NCI-H1417 treated with DMSO at 0.1 percent for 48 hours (cell line): Measurements from ENCODE around the gene GSDME.
"Not testable (repeated sequence)": the region's sequence is repeated elsewhere in the genome, so short reads cannot be mapped to it uniquely, and the experiment has no call there.

Experiments
- DNase-seq: peaks from one replicate; lab custom pipeline; 2025; lab: John Stamatoyannopoulos, UW

GSDME gene

DNA sequence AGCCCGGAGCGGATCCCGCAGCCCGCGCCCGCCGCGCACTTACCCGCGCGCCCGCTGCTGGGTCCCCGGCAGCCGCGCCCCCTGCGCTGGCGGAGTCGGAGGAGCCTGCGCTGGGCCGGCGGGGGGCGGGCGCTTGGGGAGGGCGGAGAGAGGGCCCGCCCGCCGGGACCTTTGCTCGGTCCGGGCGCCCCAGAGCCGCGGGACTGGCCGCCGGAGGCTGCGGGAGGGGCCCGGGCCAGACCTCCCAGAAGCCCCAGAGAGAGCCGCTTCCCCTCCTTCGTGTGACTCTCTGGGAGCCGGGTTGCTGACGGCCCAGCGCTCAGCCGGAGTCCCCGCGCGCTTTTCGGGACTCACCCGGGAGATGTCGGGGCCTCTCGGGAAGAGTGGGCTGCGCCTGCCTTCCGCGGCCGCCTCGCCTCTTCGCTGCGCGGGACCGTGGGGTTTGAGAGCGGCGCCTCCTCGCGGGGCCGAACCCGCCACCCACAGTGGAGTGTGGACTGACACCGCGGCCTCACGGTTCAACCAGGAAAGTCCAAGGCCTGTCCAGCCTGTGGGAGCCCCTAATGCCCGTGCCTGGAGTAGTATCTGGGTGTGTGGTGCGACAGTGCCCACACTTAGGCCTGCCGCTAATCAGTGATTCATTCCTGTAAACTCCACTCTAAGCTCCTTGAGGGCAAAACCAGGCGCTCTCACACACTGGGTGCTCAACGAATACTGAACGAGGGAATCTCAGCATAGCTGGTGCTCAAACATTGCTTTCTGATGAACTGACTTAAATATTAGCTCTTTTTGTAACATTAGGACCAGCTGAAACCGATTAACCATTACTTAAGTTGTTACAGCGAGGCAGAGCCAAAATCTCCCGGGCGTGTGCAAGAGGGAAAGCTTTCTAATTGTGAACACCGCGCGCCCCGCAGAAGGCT, at the start of gene GSDME:
Gene GSDME (minus strand): TSS at position 112 of the 923 bp plus-strand sequence. CDS start 7,690 bp downstream, outside the sequence.
- no peak for DNase-seq

DNA sequence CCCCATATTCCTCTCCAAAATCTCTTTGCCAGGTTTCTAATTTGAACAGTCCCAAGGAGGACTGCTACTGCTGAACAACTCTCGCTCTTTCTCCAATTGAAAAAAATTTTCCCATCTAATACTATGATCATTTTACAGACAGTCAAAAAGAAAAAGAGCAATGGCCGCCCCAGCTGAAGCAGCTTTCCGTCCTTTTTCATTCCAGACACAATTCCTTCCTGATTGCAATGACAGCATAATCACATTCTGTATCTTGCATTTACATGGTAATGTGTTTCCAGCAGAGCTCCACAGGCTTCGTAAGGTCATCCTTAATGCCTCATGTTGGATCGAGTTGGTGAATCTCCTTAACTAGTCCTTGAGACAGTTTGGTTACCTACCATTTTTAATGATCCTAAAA, 45.0 kb upstream of the GSDME start:
- DNase-seq: no peak

DNA sequence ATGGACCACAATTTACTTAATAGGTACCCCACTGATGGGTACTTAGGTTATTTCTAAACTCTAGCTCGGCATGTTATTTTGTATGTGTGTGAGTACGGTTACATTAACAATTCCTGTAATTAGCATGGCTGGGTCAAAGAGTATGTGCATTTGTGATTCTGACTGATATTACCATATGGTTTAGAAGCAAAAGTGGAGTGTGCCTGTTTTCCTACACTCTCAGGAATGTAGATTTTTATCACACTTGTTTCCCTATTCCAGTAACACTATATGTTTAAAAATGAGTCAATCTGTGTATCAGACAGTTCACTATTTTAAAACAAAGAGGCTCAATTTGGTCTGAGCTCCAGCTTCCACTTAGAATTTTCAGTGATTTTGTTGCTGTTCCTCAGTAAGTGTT, 44.6 kb upstream of the GSDME start:
- DNase-seq: no peak

DNA sequence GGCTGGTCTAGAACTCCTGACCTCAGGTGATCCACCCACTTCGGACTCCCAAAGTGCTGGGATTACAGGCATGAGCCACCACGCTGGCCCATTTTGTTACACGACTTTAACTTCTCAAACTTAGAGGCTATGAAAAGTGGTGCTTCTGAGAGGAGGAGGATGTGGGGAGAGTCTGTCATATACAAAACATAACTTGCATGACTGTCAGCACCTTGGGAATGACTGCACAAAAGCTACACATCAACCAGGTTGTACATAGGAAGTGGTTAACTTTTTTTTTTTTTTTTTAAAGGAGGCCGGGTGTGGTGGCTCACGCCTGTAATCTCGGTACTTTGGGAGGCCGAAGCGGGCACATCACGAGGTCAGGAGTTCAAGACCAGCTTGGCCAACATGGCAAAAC, 43.4 kb upstream of the GSDME start:
- DNase-seq: no peak

DNA sequence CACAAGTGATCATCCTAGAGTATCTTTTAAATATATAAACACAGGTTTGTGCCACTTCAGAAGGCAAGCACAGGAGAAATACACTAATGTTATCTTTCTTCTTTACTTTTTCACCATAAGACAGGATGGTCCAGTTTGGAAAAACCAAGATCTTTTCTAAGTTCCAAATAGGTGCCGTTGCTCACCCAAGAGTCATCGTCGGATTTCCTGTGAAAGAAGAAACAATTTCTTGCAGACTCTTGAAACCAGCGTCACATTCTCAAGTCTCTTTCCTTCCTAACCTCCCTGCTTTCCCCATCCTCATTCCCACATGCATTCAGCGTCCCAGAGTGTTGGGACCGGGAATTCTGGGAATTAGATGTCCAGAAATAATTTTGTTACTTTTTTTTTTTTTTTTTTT, 42.8 kb upstream of the GSDME start:
- DNase-seq: no peak

DNA sequence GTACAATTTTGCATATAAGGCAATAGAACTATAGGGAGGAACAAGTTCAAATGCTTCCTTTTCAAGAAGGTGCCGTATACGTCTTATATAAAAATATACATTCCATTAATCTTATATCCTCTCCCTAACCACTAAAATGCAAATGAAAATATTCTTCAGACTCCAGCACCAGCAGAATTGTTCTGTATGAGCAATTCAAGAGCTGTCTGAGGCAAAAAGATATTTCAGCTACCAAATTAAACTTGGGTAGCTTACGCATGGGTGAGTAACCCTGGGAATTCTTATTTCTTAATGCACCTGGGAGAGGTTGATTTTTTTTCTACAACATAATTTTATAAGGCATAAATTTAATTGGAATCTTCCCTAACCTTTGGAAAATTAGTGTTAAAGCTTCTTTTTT, 42.2 kb upstream of the GSDME start:
- no peak for DNase-seq

DNA sequence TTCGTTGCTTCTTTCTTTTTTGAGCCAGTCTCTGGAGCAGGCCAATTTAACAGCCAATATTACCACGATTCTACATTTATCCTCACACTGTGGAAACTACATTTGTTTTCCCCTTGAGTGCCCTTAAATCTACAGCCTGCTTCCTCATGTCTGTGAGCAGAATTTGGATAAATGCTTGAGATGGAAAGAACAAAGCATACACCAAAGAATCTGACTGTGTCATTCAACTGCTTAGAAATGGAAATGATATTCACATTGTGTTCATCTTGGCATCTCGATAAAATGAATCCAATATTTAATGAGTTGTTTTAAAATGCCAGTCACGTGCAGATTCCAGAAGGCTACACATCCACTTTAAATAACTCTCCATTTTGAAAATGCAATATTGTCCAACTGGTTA, 41.0 kb upstream of the GSDME start:
- DNase-seq: no peak

DNA sequence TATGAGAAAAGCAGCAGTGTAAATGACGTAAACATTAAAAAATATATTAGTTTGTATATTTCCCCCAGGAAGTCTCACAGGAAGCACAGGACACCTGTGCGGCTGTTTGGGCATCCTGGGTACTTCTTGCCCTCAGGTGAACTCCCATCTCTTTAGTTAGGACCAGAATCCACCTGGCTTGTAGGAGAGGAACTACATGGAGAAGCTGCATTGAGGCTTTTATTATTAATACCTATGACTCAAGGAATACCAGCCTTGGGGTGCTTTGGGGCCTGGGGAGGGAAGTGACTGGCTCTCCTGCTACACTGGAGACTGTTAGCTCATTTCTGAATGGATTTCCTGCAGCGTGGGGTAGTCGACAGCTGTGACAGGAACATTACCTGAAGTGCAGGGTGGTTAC, 40.0 kb upstream of the GSDME start:
- no peak for DNase-seq

DNA sequence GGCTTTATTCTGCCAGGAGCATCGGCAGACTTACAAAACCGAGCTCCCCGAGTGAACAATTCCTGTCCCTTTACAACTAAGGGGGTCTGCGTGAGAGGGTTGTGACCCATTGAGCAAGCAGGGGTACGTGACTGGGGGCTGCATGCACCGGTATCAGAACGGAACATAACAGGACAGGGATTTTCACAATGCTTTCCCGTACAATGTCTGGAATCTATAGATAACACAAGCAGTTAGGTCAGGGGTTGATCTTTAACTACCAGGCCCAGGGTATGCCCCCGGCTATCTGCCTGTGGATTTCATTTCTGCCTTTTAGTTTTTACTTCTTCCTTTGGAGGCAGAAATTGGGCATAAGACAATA, 38.1 kb upstream of the GSDME start:
- DNase-seq: no peak

DNA sequence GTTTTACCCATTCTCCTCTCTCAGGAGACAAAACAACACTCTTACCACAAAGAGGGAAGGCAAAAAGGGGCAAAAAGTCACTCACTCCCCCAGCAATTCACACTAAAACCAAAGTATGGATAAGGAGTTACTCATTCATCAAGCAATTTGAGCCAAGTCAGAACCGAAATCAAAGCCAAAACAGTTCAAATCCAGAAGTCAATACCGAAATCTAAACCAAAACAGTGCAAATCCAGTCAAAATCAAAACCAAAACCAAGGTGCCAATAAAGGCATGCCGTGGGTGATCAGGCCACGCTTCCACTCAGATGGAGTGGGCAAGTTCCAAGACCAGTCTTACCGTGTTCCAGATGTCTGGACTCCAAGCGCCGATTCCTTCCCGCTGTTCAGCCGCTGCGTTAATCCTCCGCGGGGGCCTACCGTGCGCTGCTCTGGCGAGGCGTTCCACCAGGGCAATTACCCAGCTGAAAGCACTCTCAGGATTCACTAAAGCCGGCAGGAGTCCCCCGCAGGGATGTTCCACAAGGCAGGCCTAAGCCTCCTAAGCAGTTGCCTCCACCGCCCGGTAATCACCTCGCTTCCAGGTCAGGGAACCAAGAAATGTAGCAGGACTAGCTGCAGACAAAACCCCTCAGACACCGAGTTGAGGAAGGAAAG, 37.6 kb upstream of the GSDME start:
- DNase-seq: not testable (repeated sequence)

DNA sequence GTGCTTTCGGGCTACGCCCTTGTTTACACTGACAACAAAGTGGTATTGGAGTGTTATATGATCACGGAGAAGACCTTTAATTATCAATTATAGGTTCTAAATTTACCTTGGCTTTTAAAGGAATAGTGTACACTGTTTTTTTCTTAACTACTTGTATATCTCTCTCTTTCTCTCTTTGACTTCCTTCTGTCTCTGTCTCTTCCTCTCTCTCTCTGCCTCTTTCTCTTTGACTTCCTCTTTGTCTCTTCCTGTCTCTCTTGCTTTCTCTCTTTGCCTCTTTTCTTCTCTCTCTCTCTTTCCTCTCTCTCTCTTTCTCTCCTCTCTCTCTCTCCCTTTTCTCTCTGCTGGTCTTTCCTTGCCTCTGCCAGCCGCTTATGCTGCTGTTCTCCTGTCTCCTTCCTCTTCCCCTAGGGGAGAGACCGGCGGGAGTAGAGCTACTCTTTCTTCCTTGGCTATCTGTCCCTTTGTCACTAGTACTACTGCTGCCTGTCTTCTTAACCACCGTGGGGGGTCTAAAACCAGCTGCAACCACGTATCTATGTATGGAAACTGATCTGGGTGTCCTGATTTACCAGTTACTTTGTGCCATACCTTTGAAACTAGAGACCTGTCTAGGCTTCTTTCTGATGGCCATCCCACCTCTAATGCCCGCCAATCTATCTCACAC, 36.9 kb upstream of the GSDME start:
- DNase-seq: no peak

DNA sequence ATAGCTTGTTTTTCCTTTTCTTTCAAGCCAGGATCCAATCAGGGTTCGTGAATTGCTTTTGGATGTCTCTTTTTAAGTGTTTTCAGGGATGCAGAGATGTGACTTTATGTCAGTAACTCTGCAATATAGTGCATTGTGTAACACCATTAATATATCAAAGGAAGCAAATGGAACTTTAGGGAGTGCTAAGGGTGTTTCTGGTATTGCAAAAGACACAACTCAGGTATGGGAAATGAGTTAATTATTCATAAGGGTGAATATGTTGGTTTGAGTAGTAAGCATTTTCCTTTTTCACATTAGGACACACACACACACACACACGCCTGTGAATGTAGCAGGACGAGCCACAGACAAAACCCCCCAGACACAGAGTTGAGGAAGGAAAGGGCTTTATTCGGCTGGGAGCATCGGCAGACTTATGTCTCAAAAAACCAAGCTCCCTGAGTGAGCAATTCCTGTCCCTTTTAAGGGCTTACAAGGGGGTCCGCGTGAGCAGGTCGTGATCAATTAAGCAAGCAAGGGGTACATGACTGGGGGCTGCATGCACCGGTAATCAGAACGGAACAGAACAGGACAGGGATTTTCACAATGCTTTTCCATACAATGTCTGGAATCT, 31.8 kb upstream of the GSDME start:
- DNase-seq: no peak

DNA sequence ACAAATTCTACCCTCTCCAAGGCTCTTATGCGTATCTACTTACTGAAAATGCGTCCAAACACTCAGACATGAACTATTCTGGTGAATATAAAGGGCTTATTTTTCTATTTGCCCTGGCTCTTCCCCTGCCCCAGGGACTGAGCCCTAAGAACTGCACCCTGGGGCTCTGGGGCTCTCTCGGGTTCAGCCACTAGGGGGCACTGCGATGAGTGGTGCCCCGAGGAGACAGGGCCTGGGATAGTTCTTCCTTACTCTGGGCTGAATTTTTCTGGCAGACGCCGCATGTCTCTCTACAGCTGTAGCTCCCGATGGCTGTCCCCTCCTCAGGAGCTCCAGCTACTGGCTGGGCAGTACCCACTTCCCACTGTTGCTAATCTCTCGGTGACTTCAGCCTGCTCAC, 30.8 kb upstream of the GSDME start:
- no peak for DNase-seq

DNA sequence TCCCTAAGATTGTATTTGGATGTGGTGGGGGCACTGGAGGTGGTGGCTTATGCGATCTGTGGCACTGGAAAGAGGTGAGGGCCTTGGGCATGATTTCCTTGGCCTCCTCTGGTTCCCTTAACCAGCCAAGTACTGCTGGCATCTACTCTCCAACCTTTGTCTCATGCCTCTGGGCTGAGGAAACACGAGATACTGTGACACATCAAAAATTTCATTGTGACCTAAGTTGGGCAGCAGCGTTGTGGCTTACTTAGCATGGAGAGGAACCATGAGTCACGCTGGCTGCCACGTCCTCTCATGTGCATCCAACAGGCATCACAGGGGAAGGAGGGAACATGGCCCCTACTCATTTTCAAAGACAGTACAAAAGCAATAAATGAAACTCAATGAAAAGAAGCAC, 29.7 kb upstream of the GSDME start:
- DNase-seq: no peak

DNA sequence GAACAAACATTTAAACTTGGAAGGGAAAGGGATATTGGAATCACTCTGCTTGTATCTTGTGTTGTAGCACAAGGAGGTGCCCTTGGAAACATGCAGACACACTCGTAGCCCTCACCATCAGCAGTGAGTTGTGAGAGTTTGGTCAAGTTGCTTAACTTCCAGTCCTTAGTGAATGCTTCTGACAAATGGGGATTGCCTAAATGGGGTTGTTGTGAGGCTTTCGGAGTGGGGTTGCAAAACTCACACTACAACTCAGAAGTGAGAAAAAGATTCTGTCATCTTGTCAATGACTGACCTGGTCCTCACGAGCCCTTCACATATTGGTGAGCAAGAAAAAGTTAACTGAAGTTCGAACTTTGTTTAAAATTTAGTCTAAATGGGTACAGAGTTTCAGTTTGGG, 29.0 kb upstream of the GSDME start:
- DNase-seq: no peak

DNA sequence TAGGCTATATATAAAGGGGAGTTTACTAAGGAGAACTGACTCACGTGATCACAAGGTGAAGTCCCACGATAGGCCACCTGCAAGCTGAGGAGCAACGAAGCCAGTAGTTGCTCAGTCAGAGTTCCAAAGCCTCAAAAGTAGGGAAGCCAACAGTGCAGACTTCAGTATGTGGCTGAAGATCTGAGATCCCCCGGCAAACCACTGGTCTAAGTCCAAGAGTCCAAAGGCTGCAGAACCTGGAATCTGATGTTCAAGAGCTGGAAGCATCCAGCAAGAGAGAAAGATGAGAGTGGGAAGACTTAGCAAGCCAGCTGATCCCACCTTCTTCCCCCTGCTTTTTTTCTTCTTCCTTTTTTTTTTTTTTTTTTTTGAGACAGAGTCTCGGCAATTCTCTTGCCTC, 27.0 kb upstream of the GSDME start:
- DNase-seq: no peak

DNA sequence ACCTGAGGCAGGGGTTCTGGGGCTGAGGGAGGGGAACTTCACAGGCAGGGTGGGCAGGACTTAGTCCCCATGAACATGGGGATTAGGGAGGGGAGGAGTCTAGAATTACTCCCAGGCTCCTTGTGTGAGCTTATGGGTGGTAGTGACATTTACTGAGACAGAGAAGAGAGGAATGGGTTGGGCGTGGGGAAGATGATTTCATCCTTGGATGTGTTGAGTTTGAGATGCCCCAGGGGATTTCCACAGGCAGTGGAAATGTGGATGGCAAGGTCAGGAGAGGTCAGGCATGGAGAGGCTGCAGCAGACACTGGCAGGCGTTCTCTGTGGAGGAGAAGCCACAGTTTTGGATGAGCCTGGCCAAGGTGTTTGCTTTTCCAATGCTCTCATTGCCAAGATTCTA, 26.4 kb upstream of the GSDME start:
- DNase-seq: no peak

DNA sequence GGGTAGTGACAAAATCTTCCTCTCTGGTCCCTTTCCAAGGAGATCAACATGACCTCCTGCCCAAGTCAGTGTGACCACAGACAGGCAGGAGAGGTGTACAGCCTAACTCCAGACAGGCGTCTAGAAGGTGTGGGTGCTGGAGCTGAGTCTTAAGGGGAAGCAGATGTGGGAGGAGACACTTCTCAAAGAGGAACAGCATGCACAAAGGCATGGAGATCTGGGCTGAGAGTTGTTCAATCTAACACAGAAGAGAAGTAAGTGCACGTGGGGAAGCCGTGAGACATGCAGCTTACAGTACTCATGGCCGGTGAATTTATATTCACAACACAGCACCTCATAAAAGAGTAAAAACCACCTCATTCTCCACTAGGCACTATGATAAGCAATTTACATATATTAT, 23.8 kb upstream of the GSDME start:
- DNase-seq: no peak

DNA sequence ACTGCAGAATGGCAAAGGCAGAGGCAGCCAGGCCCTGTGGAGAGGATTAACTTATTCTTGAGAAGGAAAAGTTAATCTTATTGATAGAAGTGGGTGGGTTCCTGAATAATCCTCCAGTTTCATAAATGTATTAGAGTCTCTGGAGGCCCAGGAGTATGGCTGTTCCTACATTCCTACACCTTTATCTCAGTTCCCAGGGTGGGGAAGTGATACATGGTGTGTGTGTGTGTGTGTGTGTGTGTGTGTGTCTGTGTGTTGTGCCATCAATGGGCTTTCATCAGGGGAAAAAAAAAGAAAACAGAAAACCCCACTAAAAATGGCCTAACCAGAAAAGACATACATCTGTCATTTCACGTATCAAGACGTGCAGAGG, 22.0 kb upstream of the GSDME start:
- no peak for DNase-seq

DNA sequence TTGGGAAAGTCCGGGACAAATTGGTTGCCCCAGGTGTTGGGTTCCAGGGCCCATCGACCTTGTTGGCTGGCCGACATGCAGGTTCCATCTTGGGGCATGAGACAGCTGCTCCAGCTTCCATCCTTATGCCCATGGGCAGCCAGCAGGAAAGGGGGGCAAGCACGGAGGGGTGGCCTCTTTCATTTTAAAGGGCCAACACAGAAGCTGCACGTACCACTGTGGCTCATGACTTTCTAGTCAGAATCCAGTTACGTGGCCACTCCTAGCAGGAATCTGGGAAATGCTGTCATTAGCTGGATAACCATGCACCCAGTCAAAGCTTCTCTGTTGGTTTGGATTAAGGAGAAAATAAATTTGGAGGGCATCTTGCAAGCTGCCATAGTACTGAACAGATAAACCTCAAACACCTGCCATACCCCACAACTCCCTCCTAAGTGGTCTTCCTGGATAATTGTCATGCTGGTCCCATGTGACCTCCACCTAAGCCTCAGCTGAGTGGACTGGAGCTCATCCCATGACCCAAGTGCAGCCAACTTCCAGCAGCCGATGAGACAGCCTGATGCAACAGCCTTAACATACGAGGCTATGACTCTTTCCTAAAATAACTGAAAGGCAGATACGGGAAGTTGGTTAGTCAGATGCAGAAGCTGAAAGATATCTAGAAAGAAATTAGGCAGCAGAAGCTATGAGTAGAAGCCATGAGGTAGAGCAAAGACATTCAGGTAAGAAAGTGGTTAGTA, 21.4 kb upstream of the GSDME start:
- DNase-seq: no peak

DNA sequence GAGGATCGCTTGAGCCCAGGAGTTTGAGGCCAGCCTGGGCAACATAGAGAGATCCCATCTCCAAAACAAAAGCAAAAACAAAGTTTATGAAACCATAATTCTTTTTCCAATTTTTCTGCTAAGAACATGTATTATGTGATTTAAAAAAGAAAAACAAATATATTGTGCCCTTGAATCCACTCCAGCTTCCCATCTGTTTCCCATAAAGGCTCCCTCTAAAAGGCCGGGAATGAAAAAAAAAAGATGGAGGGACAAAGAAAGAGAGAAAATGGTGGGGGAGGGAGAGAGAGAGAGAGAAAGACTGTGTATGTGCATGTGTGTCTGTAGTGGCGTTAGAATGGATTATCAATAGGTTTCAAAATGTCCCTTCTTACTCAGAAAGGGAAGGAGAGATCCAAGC, 20.5 kb upstream of the GSDME start:
- DNase-seq: no peak

DNA sequence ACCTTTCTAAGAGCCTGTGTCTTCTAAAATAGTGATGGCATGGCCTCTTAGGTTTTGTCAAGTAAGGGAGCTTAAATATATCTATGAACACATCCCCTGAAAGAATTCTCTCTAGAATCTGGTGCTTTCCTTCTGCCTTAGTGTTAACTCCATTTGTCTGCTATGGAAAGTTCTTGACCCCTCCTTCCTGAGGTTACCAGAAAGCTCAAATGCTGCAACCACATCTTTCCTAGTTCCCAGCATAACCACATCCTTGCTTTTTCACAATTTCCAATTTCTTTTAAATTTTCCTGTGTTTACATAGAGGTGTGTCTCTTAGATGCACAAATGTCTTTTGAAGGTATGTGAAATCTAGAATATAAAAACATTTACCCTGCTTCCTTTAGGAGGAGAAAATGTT, 16.4 kb upstream of the GSDME start:
- no peak for DNase-seq
